OCI-LY3 (cell line): ENCODE measurements around the gene MAGEB4.

ENCODE experiments used
- H2AFZ ChIP-seq: fragments of 200-600, 300-600 bp; shearing (Covaris generic); 2 replicates; pipeline ENCODE4 v1.6.0; 2014; ENCODE audit warnings: antibody characterized with exemption, low read depth, low read length
- H3K27ac ChIP-seq: fragments of 200-600, 300-600 bp; sonication (generic); 2 replicates; pipeline ENCODE4 v1.5.1; 2014; ENCODE audit warnings: mild to moderate bottlenecking, low read length, moderate library complexity, mixed read lengths
- H3K27me3 ChIP-seq: fragments of 200-600, 300-600 bp; sonication (generic); 2 replicates; pipeline ENCODE4 v1.6.1; 2014; ENCODE audit warnings: low read depth, low read length, mixed read lengths
- H3K36me3 ChIP-seq: fragments of 200-600, 300-600 bp; sonication (generic); replicated peaks from 2 replicates; pipeline ENCODE3; 2014; ENCODE audit warnings: low read depth, low read length, mixed read lengths
- H3K4me1 ChIP-seq: fragments of 300-600, 200-600 bp; sonication (generic); 2 replicates; pipeline ENCODE4 v1.6.1; 2014; ENCODE audit warnings: low read length, mixed read lengths
- H3K4me2 ChIP-seq: fragments of 200-600, 300-600 bp; sonication (generic); 2 replicates; pipeline ENCODE4 v1.6.1; 2014; ENCODE audit warnings: low read length, mixed read lengths
- H3K4me3 ChIP-seq: fragments of 300-600, 200-600 bp; sonication (generic); 2 replicates; pipeline ENCODE4 v1.5.1; 2014; ENCODE audit warnings: antibody characterized with exemption, mild to moderate bottlenecking, low read length, moderate library complexity
- H3K79me2 ChIP-seq: fragments of 300-600, 200-600 bp; shearing (Covaris generic); 2 replicates; pipeline ENCODE4 v1.6.1; 2014; ENCODE audit warnings: mild to moderate bottlenecking, low read length, mixed read lengths
- H3K9ac ChIP-seq: fragments of 300-600, 200-600 bp; shearing (Covaris generic); 2 replicates; pipeline ENCODE4 v1.6.0; 2014; ENCODE audit warnings: mild to moderate bottlenecking, low read length, moderate library complexity
- H3K9me3 ChIP-seq: fragments of 200-600, 300-600 bp; shearing (Covaris generic); 2 replicates; pipeline ENCODE4 v1.6.1; 2014; ENCODE audit warnings: low read length, mixed read lengths; ENCODE audit not compliant: insufficient read depth
- H4K20me1 ChIP-seq: fragments of 200-600, 300-600 bp; sonication (generic); 2 replicates; pipeline ENCODE4 v1.6.1; 2016; ENCODE audit warnings: low read length, mixed read lengths; ENCODE audit not compliant: insufficient read depth
- CTCF ChIP-seq: fragments of 200-600, 300-600 bp; sonication (generic); IDR thresholded peaks from 2 replicates; pipeline ENCODE4 v1.5.1; 2014; ENCODE audit warnings: antibody characterized with exemption, low read length, low read depth
- EZH2phosphoT487 ChIP-seq: fragments of 200-600 bp; shearing (Covaris generic); IDR thresholded peaks from 2 replicates; pipeline ENCODE4 v1.6.1; 2018; ENCODE audit warnings: antibody characterized with exemption, mixed run types, low read depth

The MAGEB4 gene

GRCh38 chrX:30282527-30282926 lies 40.7 kb downstream of the MAGEB4 start:
- Histone ChIP-seq H3K4me3 (no peak overlapping the region), H3K27me3 (no peaks in the 10 kb centered on the region), H3K9me3 (no peaks in the 10 kb centered on the region), H2AFZ (no peak overlapping the region), H3K79me2 (no peaks in the 10 kb centered on the region), H4K20me1 (no peaks in the 10 kb centered on the region), H3K36me3 (no peaks in the 10 kb centered on the region), H3K4me1 (no peaks in the 10 kb centered on the region), H3K27ac (no peak overlapping the region), H3K9ac (no peak overlapping the region), H3K4me2 (no peak overlapping the region)
- TF ChIP-seq EZH2phosphoT487 (no peak), CTCF (no peak)

DNA sequence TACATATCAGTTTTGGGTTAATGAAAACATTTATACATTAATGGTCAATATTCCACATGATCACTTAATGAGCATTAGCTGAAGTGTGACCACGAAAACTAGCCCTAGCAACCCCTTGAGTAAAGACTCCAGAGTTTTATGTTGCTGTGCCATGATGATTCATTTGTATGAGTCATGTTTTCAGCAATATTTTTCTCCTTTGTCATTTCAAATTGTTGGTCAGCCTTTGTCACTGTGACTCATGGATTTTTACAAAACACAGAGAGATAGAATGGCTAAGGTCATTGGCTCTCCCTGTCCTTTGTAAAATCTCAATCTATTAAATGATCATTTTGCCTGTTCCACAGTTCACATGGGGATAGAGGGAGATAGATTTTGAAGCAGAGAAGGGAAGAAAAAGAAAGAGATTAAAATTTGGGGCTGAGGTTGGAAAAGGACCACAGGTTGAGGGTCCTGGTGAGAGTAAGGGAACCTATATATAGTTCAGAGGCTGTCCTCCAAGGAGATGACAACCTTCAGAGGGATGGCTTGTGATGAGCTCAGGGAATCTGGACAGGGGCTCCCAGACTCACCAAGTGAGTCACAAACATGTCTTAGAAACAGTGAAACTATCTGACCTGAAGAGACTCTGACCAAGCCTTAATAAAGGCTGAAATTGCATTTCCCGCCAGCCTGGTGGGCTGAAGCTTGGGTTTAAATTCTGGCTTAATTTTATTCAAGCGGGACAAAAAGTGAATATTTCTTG lies 41.8 kb downstream of the MAGEB4 start:
- no peak for TF ChIP-seq CTCF
- TF ChIP-seq EZH2phosphoT487 = no peak
- Histone ChIP-seq H3K4me1 (no peaks in the 10 kb centered on the region), H3K79me2 (no peaks in the 10 kb centered on the region), H3K36me3 (no peaks in the 10 kb centered on the region), H4K20me1 (no peaks in the 10 kb centered on the region), H3K9ac (no peak overlapping the region), H3K4me3 (no peak overlapping the region), H3K27ac (no peak overlapping the region), H3K27me3 (no peaks in the 10 kb centered on the region), H2AFZ (no peak overlapping the region), H3K9me3 (no peaks in the 10 kb centered on the region), H3K4me2 (no peak overlapping the region)
